ENCODE data around the gene FAM131B. TPM values are rescaled to one million over a fixed set of nuclear protein-coding genes. Genes with fewer than 3 reads are reported as not detected.
A peak's percentile ranks its signal among the peaks of the same experiment; 100 is the strongest.

FAM131B gene
- total RNA-seq, 4 donors from 2014 or later = 1.2 to 10.6 (median 6.5) TPM

DNA sequence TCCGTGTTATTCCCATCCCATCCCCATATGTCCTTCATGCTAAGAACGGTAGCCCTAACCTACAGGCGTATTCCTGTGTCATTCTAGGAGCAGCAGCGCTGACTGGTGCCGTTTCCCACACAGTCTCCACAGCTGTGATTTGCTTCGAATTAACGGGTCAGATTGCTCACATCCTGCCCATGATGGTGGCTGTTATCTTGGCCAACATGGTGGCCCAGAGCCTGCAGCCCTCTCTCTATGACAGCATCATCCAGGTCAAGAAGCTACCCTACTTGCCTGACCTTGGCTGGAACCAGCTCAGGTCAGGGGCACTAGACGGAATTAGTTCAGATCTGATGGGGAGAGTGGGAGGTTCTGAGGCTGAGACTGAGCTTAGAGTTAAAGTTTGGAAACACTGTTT lies 20.7 kb downstream of the FAM131B start:
- no peak overlapping the region for H3K4me3 ChIP-seq
- H3K27ac ChIP-seq = no peak overlapping the region
- no peaks in the 10 kb centered on the region for H3K4me1 ChIP-seq
- H3K27me3 ChIP-seq = no peaks in the 10 kb centered on the region
- H3K36me3 ChIP-seq = no peaks in the 10 kb centered on the region
- no peak for TF ChIP-seq POLR2A (IDR thresholded peaks at IDR 0.05)
- TF ChIP-seq, protein P1, sequence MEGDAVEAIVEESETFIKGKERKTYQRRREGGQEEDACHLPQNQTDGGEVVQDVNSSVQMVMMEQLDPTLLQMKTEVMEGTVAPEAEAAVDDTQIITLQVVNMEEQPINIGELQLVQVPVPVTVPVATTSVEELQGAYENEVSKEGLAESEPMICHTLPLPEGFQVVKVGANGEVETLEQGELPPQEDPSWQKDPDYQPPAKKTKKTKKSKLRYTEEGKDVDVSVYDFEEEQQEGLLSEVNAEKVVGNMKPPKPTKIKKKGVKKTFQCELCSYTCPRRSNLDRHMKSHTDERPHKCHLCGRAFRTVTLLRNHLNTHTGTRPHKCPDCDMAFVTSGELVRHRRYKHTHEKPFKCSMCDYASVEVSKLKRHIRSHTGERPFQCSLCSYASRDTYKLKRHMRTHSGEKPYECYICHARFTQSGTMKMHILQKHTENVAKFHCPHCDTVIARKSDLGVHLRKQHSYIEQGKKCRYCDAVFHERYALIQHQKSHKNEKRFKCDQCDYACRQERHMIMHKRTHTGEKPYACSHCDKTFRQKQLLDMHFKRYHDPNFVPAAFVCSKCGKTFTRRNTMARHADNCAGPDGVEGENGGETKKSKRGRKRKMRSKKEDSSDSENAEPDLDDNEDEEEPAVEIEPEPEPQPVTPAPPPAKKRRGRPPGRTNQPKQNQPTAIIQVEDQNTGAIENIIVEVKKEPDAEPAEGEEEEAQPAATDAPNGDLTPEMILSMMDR (IDR thresholded peaks at IDR 0.05) = no peak
- DNase-seq = no peak
- no peaks in the 10 kb centered on the region for H3K9me3 ChIP-seq
- intact Hi-C loops (cut with DNase I; ENCODE audit: low total_unique reads) = no loop called here

DNA sequence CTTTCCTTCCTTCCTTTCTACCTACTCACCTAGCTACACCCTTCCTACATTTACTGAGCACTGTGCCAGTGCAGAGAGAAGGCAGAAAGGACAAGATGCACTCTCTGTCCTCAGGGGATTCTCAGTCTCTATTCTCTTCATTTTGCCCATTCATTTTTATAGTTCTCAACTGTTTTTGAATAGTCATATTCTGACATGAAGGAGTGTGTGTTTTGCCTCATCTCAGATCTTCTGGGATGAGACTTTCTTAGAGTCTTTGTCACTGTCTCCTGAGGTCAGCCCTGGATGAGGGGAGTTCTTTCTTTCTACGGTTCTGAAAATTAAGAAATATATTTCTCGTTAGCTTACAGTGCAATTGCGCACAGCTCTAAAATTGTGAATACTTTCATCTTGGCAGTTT lies 25.3 kb downstream of the FAM131B start:
- H3K27ac ChIP-seq = no peak overlapping the region
- no peak for TF ChIP-seq POLR2A (IDR thresholded peaks at IDR 0.05)
- TF ChIP-seq, protein P1 (IDR thresholded peaks at IDR 0.05) = no peak
- H3K36me3 ChIP-seq = no peaks in the 10 kb centered on the region
- intact Hi-C loops (cut with DNase I; ENCODE audit: low total_unique reads) = no loop called here
- DNase-seq = no peak
- H3K27me3 ChIP-seq = no peaks in the 10 kb centered on the region
- no peaks in the 10 kb centered on the region for H3K9me3 ChIP-seq
- no peak overlapping the region for H3K4me3 ChIP-seq
- no peaks in the 10 kb centered on the region for H3K4me1 ChIP-seq

DNA sequence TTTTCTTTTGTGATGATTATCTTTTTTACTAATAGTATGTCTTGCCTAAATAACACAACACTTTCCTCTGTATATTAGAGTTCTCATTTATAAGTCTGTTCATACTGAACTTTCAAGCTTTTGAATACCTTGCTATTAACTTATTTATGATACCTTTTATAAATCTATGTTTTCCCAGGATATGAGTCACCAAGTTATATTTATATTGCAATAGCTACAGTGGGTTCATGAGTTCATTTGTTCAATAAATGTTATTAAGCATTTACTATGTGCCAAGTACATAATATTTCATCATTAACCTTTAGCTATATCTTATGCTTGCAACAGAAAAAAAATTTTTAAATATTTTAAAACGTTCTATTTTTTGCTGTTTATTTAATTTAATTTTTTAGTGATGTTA lies 28.3 kb downstream of the FAM131B start:
- no peaks in the 10 kb centered on the region for H3K9me3 ChIP-seq
- intact Hi-C loops (cut with DNase I; ENCODE audit: low total_unique reads) = no loop called here
- H3K4me1 ChIP-seq = no peaks in the 10 kb centered on the region
- no peak for TF ChIP-seq POLR2A (IDR thresholded peaks at IDR 0.05)
- TF ChIP-seq, protein P1 (IDR thresholded peaks at IDR 0.05) = no peak
- H3K27ac ChIP-seq = no peak overlapping the region
- H3K36me3 ChIP-seq = no peaks in the 10 kb centered on the region
- no peaks in the 10 kb centered on the region for H3K27me3 ChIP-seq
- no peak for DNase-seq
- no peak overlapping the region for H3K4me3 ChIP-seq

DNA sequence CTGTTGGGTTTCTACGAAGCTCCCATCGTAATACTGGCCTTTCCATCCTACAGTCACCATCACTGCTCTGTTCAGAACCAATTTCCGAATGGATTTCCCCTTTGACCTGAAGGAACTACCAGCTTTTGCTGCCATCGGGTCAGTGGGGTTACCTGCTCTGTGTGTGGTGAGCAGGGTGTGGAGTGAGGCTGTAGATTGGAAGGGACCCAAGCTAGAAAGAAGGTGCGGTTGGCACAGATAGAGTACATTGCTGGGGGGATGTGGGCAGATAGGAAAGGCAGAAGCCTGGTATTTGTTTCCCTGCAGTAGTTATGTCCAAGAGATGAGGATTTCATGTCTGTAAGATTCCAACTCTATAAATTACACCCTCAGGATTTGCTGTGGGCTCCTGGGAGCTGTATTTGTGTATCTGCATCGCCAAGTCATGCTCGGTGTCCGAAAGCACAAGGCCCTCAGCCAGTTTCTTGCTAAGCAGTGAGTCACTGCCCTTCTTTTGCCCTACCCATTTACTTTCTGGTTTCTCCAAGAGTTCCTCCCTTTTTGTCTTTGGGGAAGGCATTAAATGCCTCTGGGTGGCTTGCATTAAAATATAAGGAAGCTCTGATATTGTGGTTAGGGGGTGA lies 31.2 kb downstream of the FAM131B start:
- Histone ChIP-seq H3K27ac (peak overlapping the region; percentile 62 to 75), H3K36me3 (no peaks in the 10 kb centered on the region), H3K27me3 (no peaks in the 10 kb centered on the region), H3K4me3 (no peak overlapping the region), H3K4me1 (no peaks in the 10 kb centered on the region), H3K9me3 (no peaks in the 10 kb centered on the region)
- intact Hi-C loops (cut with DNase I; ENCODE audit: low total_unique reads) = no loop called here
- TF ChIP-seq, protein P1 (IDR thresholded peaks at IDR 0.05) = no peak
- TF ChIP-seq POLR2A (IDR thresholded peaks at IDR 0.05) = no peak
- DNase-seq = peak; percentile 61 to 76

DNA sequence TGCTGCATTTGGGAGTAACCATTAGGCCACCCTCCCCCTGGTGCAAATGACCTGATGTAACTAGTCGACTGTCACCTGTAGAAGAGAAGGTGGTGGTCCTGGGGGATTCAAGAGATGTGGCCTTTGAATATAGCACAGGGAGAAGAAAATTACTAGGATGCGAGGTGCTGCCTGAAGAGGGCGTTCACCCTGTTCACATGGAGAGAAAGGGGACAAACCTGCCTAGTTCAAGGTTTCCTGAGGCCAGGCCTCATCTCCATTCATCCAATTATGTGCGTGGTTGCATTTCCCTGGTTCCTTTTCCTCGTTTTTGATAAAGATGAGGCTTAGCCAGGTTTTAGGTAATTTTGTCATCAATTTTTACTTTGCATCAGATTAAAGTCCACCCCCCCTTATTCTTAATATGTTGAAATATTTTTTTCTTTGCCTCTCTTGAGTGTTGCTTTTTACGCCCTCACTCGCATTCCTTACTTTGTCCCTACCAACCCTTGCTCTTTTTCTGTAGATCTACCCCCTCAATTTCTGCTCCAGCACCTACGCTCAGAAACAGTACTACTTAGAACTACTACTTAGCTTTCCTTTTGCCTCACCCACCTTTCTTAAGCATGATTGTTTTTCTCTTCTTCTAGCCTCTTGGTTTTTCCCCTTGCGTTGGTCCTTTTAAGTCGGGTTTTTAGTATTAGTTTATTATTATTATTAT lies 32.9 kb downstream of the FAM131B start:
- intact Hi-C loops (cut with DNase I; ENCODE audit: low total_unique reads) = no loop called here
- no peak overlapping the region for H3K27ac ChIP-seq
- H3K4me3 ChIP-seq = no peak overlapping the region
- TF ChIP-seq POLR2A (IDR thresholded peaks at IDR 0.05) = no peak
- TF ChIP-seq, protein P1 (IDR thresholded peaks at IDR 0.05) = no peak
- no peaks in the 10 kb centered on the region for H3K27me3 ChIP-seq
- H3K36me3 ChIP-seq = no peaks in the 10 kb centered on the region
- DNase-seq = no peak
- no peaks in the 10 kb centered on the region for H3K9me3 ChIP-seq
- H3K4me1 ChIP-seq = no peaks in the 10 kb centered on the region

Data from uterus (tissue), 4 donors.